ENCODE data around the gene CPSF3.

The CPSF3 gene

GRCh38 chr2:9418746-9419145, 4.7 kb upstream of the CPSF3 start:
- H3K4me3 ChIP-seq (ENCODE audit: insufficient read depth, low read length, poor library complexity, severe bottlenecking): no peak overlapping the region
- peaks cover 67% of the 10 kb centered on the region for H3K79me2 ChIP-seq (ENCODE audit: insufficient read depth, low read length)
- H4K20me1 ChIP-seq (ENCODE audit: low read depth, low read length): peaks cover 4% of the 10 kb centered on the region; the same call in 1 of the 2 replicates
- no peaks in the 10 kb centered on the region for H3F3A ChIP-seq (ENCODE audit: insufficient read depth)
- no peak overlapping the region for H3K4me2 ChIP-seq (ENCODE audit: low read depth, low read length, poor library complexity, severe bottlenecking)
- H3K36me3 ChIP-seq (ENCODE audit: low read length): peaks cover 7% of the 10 kb centered on the region; the same call in 1 of the 2 replicates
- H3K9me3 ChIP-seq (ENCODE audit: insufficient read depth, low read length): no peaks in the 10 kb centered on the region
- no peaks in the 10 kb centered on the region for H3K9me2 ChIP-seq (replicated peaks; ENCODE audit: insufficient read depth, low read length)
- no peak overlapping the region for H2AFZ ChIP-seq (ENCODE audit: low read depth, low read length, severe bottlenecking)
- H3K9ac ChIP-seq (ENCODE audit: low read length): no peak overlapping the region
- no peak for TF ChIP-seq EZH2phosphoT487 (conservative IDR thresholded peaks at IDR 0.05; ENCODE audit: low read length)
- TF ChIP-seq CTCF (IDR thresholded peaks at IDR 0.05; ENCODE audit: insufficient read depth, low read length, poor library complexity, severe bottlenecking): no peak
- no peak overlapping the region for H3K27ac ChIP-seq (ENCODE audit: low read depth, low read length)
- no peaks in the 10 kb centered on the region for H3K27me3 ChIP-seq (ENCODE audit: low read length)

- TF ChIP-seq CTCF (IDR thresholded peaks at IDR 0.05; ENCODE audit: insufficient read depth, low read length, poor library complexity, severe bottlenecking) (no peak), EZH2phosphoT487 (conservative IDR thresholded peaks at IDR 0.05; ENCODE audit: low read length) (no peak)
- no peak overlapping the region for H3K4me2 ChIP-seq (ENCODE audit: low read depth, low read length, poor library complexity, severe bottlenecking)
- H3K9ac ChIP-seq (ENCODE audit: low read length): no peak overlapping the region
- H3K9me2 ChIP-seq (replicated peaks; ENCODE audit: insufficient read depth, low read length): no peaks in the 10 kb centered on the region
- no peak overlapping the region for H3K4me3 ChIP-seq (ENCODE audit: insufficient read depth, low read length, poor library complexity, severe bottlenecking)
- H3K9me3 ChIP-seq (ENCODE audit: insufficient read depth, low read length): no peaks in the 10 kb centered on the region
- H3F3A ChIP-seq (ENCODE audit: insufficient read depth): no peaks in the 10 kb centered on the region
- H3K79me2 ChIP-seq (ENCODE audit: insufficient read depth, low read length): peaks cover 75% of the 10 kb centered on the region
- H3K36me3 ChIP-seq (ENCODE audit: low read length): peaks cover 4% of the 10 kb centered on the region; the same call in 1 of the 2 replicates
- H3K27ac ChIP-seq (ENCODE audit: low read depth, low read length): no peak overlapping the region
- H3K27me3 ChIP-seq (ENCODE audit: low read length): no peaks in the 10 kb centered on the region
- H2AFZ ChIP-seq (ENCODE audit: low read depth, low read length, severe bottlenecking): no peak overlapping the region
- peaks cover 4% of the 10 kb centered on the region; the same call in 1 of the 2 replicates for H4K20me1 ChIP-seq (ENCODE audit: low read depth, low read length)
Measured at GRCh38 chr2:9419541-9419940, 3.9 kb upstream of the CPSF3 start.

GRCh38 chr2:9420495-9420894, 3.0 kb upstream of the CPSF3 start:
- H3K79me2 ChIP-seq (ENCODE audit: insufficient read depth, low read length): peaks cover 85% of the 10 kb centered on the region
- H3K27me3 ChIP-seq (ENCODE audit: low read length): no peaks in the 10 kb centered on the region
- no peaks in the 10 kb centered on the region for H3F3A ChIP-seq (ENCODE audit: insufficient read depth)
- H2AFZ ChIP-seq (ENCODE audit: low read depth, low read length, severe bottlenecking): no peak overlapping the region
- H3K36me3 ChIP-seq (ENCODE audit: low read length): peaks cover 4% of the 10 kb centered on the region; the same call in 1 of the 2 replicates
- H3K4me2 ChIP-seq (ENCODE audit: low read depth, low read length, poor library complexity, severe bottlenecking): no peak overlapping the region
- no peak overlapping the region for H3K27ac ChIP-seq (ENCODE audit: low read depth, low read length)
- no peaks in the 10 kb centered on the region for H3K9me3 ChIP-seq (ENCODE audit: insufficient read depth, low read length)
- no peaks in the 10 kb centered on the region for H3K9me2 ChIP-seq (replicated peaks; ENCODE audit: insufficient read depth, low read length)
- no peak overlapping the region for H3K4me3 ChIP-seq (ENCODE audit: insufficient read depth, low read length, poor library complexity, severe bottlenecking)
- H4K20me1 ChIP-seq (ENCODE audit: low read depth, low read length): peaks cover 4% of the 10 kb centered on the region; the same call in 1 of the 2 replicates
- TF ChIP-seq CTCF (IDR thresholded peaks at IDR 0.05; ENCODE audit: insufficient read depth, low read length, poor library complexity, severe bottlenecking): no peak
- no peak for TF ChIP-seq EZH2phosphoT487 (conservative IDR thresholded peaks at IDR 0.05; ENCODE audit: low read length)
- no peak overlapping the region for H3K9ac ChIP-seq (ENCODE audit: low read length)
